Activated CD8-positive, alpha-beta memory T cell treated with anti-CD3 and anti-CD28 coated beads for 36 hours (primary cell): ENCODE measurements around the gene SKP1. TPM values are rescaled to one million over a fixed set of nuclear protein-coding genes. Genes with fewer than 3 reads are reported as not detected.

Experiments
- CTCF ChIA-PET: fragments of 350-600 bp; sonication (Branson Sonifier 250); formaldehyde crosslinking; loops from one replicate; lab custom pipeline; 2021; ENCODE audit warnings: antibody characterized with exemption; lab: Charles Lee
- POLR2A ChIA-PET: fragments of 350-600 bp; sonication (Branson Sonifier 250); formaldehyde crosslinking; loops from one replicate; lab custom pipeline; 2021; ENCODE audit warnings: antibody characterized with exemption; lab: Charles Lee
- total RNA-seq, 2 experiments: library from RNA; stranded (reverse); gene quantifications; one replicate each; pipeline ENCODE4 v1.2.3, GENCODE V29; 2021

Gene SKP1
- total RNA-seq, 2 experiments from 2014 or later, result 245 to 268 TPM

- ChIA-PET POLR2A (no interaction called here), CTCF (interaction anchor here (0.7 to 0.9 kb wide), 2 partner anchors 8 to 110 kb away, joined by 3 to 5 read pairs; no protein-coding TSS in a partner anchor)
Measured at GRCh38 chr5:134148986-134149539, 27.7 kb downstream of the SKP1 start.

GRCh38 chr5:134148316-134148715, 28.4 kb downstream of the SKP1 start:
- ChIA-PET POLR2A (no interaction called here), CTCF (interaction anchor here (0.7 to 11.6 kb wide), 7 partner anchors 7 to 433 kb away, joined by 3 to 208 read pairs (median 5); no protein-coding TSS in a partner anchor)

- CTCF ChIA-PET, result interaction anchor here (0.7 to 11.6 kb wide), 8 partner anchors 8 to 161 kb away, joined by 3 to 208 read pairs (median 6); no protein-coding TSS in a partner anchor
- POLR2A ChIA-PET, result interaction anchor here (0.6 kb wide), 1 partner anchor 19 kb away, joined by 4 read pairs; no protein-coding TSS in a partner anchor
Measured at GRCh38 chr5:134146651-134147518, 29.9 kb downstream of the SKP1 start.

- ChIA-PET POLR2A (no interaction called here), CTCF (interaction anchor here (0.6 to 11.6 kb wide), 15 partner anchors 10 to 129 kb away, joined by 3 to 208 read pairs (median 3); partner anchors contain the start of gene TCF7)
Measured at GRCh38 chr5:134145779-134146581, 30.8 kb downstream of the SKP1 start.

- ChIA-PET POLR2A (no interaction called here), CTCF (interaction anchor here (0.6 to 11.6 kb wide), 14 partner anchors 10 to 129 kb away, joined by 3 to 208 read pairs (median 3); partner anchors contain the start of gene TCF7)
Measured at GRCh38 chr5:134145041-134145757, 31.6 kb downstream of the SKP1 start.

- CTCF ChIA-PET, result interaction anchor here (0.5 to 11.6 kb wide), 6 partner anchors 14 to 104 kb away, joined by 3 to 208 read pairs (median 3); no protein-coding TSS in a partner anchor
- POLR2A ChIA-PET, result interaction anchor here (1.6 kb wide), 1 partner anchor 139 kb away, joined by 3 read pairs; no protein-coding TSS in a partner anchor
Measured at GRCh38 chr5:134143944-134144941, 32.5 kb downstream of the SKP1 start.

GRCh38 chr5:134143431-134143830, 33.3 kb downstream of the SKP1 start:
- POLR2A ChIA-PET, result interaction anchor here (1.6 kb wide), 1 partner anchor 138 kb away, joined by 3 read pairs; no protein-coding TSS in a partner anchor
- CTCF ChIA-PET, result interaction anchor here (0.6 to 11.6 kb wide), 4 partner anchors 15 to 103 kb away, joined by 3 to 208 read pairs (median 3); no protein-coding TSS in a partner anchor

GRCh38 chr5:134142806-134143205, 33.9 kb downstream of the SKP1 start:
- POLR2A ChIA-PET, result interaction anchor here (1.6 kb wide), 1 partner anchor 138 kb away, joined by 3 read pairs; no protein-coding TSS in a partner anchor
- CTCF ChIA-PET, result interaction anchor here (0.7 to 11.6 kb wide), 4 partner anchors 8 to 458 kb away, joined by 3 to 208 read pairs (median 3); no protein-coding TSS in a partner anchor

- POLR2A ChIA-PET, result no interaction called here
- CTCF ChIA-PET, result interaction anchor here (0.7 to 11.6 kb wide), 4 partner anchors 9 to 115 kb away, joined by 3 to 208 read pairs (median 24); no protein-coding TSS in a partner anchor
Measured at GRCh38 chr5:134142052-134142451, 34.7 kb downstream of the SKP1 start.

GRCh38 chr5:134141331-134142050, 35.3 kb downstream of the SKP1 start:
- POLR2A ChIA-PET, result interaction anchor here (0.7 to 1.6 kb wide), 2 partner anchors 14 to 102 kb away, joined by 3 to 4 read pairs; no protein-coding TSS in a partner anchor
- CTCF ChIA-PET, result interaction anchor here (0.8 to 11.6 kb wide), 22 partner anchors 7 to 148 kb away, joined by 3 to 208 read pairs (median 5); partner anchors contain the start of gene VDAC1

- ChIA-PET CTCF (interaction anchor here (0.8 to 11.6 kb wide), 28 partner anchors 8 to 149 kb away, joined by 3 to 208 read pairs (median 5); partner anchors contain the start of genes TCF7 and VDAC1), POLR2A (interaction anchor here (0.6 to 2.2 kb wide), 4 partner anchors 12 to 101 kb away, joined by 3 to 19 read pairs (median 6); no protein-coding TSS in a partner anchor)
Measured at GRCh38 chr5:134140530-134141201, 36.1 kb downstream of the SKP1 start.

- ChIA-PET POLR2A (interaction anchor here (0.7 to 2.2 kb wide), 4 partner anchors 11 to 100 kb away, joined by 3 to 8 read pairs (median 6); no protein-coding TSS in a partner anchor), CTCF (interaction anchor here (0.6 to 11.6 kb wide), 26 partner anchors 8 to 150 kb away, joined by 3 to 208 read pairs (median 5); partner anchors contain the start of genes TCF7 and VDAC1)
Measured at GRCh38 chr5:134139891-134140469, 36.8 kb downstream of the SKP1 start.

GRCh38 chr5:134139377-134139851, 37.3 kb downstream of the SKP1 start:
- ChIA-PET CTCF (interaction anchor here (0.5 to 11.6 kb wide), 14 partner anchors 10 to 658 kb away, joined by 3 to 208 read pairs (median 6); partner anchors contain the start of genes TCF7 and VDAC1), POLR2A (interaction anchor here (0.8 to 2.2 kb wide), 3 partner anchors 15 to 38 kb away, joined by 3 to 8 read pairs (median 7); no protein-coding TSS in a partner anchor)
